Esophagus squamous epithelium (tissue), 5 donors: ENCODE results near the gene RPS4Y1. TPM values are rescaled to one million over a fixed set of nuclear protein-coding genes. Genes with fewer than 3 reads are reported as not detected.

Experiments
- DNase-seq: peaks from one replicate; lab custom pipeline; 2025; lab: John Stamatoyannopoulos, UW
- H3K27ac ChIP-seq, 4 donors: fragments of 200-600 bp; sonication (generic); one replicate each; pipeline ENCODE4 v1.5.1; 2016 to 2019; ENCODE audit warnings: mild to moderate bottlenecking in 1 of 4
- H3K27me3 ChIP-seq, 4 donors: fragments of 200-600 bp; sonication (generic); 1 replicate in 3 of 4; 2 replicates in 1 of 4; pipeline versions ENCODE4 v1.5.1 to v1.6.0; 2017 to 2021; ENCODE audit warnings: antibody characterized with exemption in 1 of 4
- H3K36me3 ChIP-seq, 3 donors: fragments of 200-600 bp; sonication (generic); one replicate each; pipeline ENCODE4 v1.5.1; 2016 to 2019
- H3K4me1 ChIP-seq, 3 donors: fragments of 200-600 bp; sonication (generic); one replicate each; pipeline ENCODE4 v1.5.1; 2017 to 2019
- H3K4me3 ChIP-seq, 4 donors: fragments of 200-600 bp; sonication (generic); 1 replicate in 3 of 4; 2 replicates in 1 of 4; pipeline ENCODE4 v1.5.1; 2016 to 2019; ENCODE audit warnings: mild to moderate bottlenecking in 2 of 4, moderate library complexity in 1 of 4
- H3K9me3 ChIP-seq, 3 donors: fragments of 200-600 bp; sonication (generic); one replicate each; pipeline ENCODE4 v1.5.1; 2016 to 2019
- POLR2A ChIP-seq, 4 donors: fragments of 450-650 bp; IDR thresholded peaks; one replicate each; pipeline ENCODE4 v1.6.1; 2017; ENCODE audit warnings: antibody characterized with exemption in 4 of 4, mild to moderate bottlenecking in 4 of 4, moderate library complexity in 3 of 4
- WGBS, 2 donors: methylation state at CpG; one replicate each; pipeline ENCODE4 v1.1.5; 2018; 5-methylcytosine and 5-hydroxymethylcytosine counted together
- intact Hi-C: fragments of 100-400 bp; cut with DNase I; formaldehyde crosslinking; loops from one replicate; pipeline ENCODE4 v1.15.0; 2022
- total RNA-seq, 4 donors: library from RNA; depleted of rRNA; stranded (reverse); fragments of >200 nt; gene quantifications; one replicate each; pipeline ENCODE4 v1.1.0, GENCODE V29; 2016
- TF ChIP-seq, protein P1 (sequence below), 6 experiments: fragments of 450-650 bp in 4 of 6; fragments of 200-600 bp in 2 of 6; sonication (generic) in 2 of 6; IDR thresholded peaks; one replicate each; pipeline ENCODE4 v1.5.1; 2016 to 2019; ENCODE audit warnings: antibody characterized with exemption in 6 of 6, mild to moderate bottlenecking in 4 of 6, moderate library complexity in 4 of 6
- donor health status: DM: yes; HTN: yes; CAD: no.

The RPS4Y1 gene
- total RNA-seq, 4 donors from 2014 or later: 0.23 to 290 (median 105) TPM

DNA sequence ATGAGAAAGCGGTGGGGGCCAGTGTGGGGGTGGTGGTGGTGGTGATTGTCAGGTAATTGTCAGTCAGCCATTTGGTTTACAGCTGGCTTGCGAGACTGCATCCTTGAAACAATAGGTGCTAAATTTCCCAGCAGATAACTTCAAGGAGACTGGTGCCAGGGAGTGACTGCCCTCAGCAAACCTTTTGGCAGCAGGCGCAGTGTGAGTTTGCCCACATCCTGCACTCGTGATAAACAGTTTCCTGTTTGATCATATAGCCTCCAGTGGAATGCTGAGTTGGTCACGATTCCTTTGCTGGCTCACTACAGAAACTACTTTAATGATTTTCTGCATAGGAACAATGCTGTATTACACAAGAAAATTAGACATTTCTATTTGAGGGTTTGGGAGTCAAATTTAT lies 46.0 kb downstream of the RPS4Y1 start:
- 0% methylated on average over 1 of the region's 5 CpGs; no CpG with 5 or more reads in 1 of the 2 donors for WGBS, 2 donors
- Histone ChIP-seq H3K4me1 (no peaks in the 10 kb centered on the region), H3K9me3 (no peaks in the 10 kb centered on the region), H3K4me3 (no peak overlapping the region), H3K27ac (no peak overlapping the region), H3K36me3 (no peaks in the 10 kb centered on the region), H3K27me3 (no peaks in the 10 kb centered on the region)
- intact Hi-C loops: no loop called here
- DNase-seq: no peak
- TF ChIP-seq, protein P1, sequence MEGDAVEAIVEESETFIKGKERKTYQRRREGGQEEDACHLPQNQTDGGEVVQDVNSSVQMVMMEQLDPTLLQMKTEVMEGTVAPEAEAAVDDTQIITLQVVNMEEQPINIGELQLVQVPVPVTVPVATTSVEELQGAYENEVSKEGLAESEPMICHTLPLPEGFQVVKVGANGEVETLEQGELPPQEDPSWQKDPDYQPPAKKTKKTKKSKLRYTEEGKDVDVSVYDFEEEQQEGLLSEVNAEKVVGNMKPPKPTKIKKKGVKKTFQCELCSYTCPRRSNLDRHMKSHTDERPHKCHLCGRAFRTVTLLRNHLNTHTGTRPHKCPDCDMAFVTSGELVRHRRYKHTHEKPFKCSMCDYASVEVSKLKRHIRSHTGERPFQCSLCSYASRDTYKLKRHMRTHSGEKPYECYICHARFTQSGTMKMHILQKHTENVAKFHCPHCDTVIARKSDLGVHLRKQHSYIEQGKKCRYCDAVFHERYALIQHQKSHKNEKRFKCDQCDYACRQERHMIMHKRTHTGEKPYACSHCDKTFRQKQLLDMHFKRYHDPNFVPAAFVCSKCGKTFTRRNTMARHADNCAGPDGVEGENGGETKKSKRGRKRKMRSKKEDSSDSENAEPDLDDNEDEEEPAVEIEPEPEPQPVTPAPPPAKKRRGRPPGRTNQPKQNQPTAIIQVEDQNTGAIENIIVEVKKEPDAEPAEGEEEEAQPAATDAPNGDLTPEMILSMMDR (IDR thresholded peaks at IDR 0.05): no peak
- TF ChIP-seq POLR2A (IDR thresholded peaks at IDR 0.05): no peak

DNA sequence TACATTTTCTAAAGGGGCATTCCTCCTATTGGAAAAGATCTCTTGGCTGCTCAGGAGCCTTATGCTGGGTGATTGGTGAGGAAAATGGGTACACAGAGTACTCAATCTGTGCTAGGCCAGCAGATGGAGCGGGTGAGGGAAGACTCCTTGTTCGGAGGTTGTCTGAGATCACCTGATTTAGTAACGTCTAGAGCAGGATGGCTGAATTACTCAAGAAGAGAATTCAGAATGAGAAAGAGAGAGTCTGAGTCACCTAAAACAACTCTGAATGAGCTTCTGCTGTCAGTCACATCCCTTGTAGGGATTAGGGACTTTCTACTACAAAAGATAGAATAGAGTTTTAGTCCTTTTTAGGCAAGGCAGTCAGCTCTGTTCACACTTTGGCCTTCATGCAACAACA lies 46.6 kb downstream of the RPS4Y1 start:
- H3K36me3 ChIP-seq: no peaks in the 10 kb centered on the region
- no peaks in the 10 kb centered on the region for H3K4me1 ChIP-seq
- no peak overlapping the region for H3K4me3 ChIP-seq
- no peaks in the 10 kb centered on the region for H3K27me3 ChIP-seq
- no peaks in the 10 kb centered on the region for H3K9me3 ChIP-seq
- WGBS, 2 donors: 34% methylated on average over 2 of the region's 3 CpGs; no CpG with 5 or more reads in 1 of the 2 donors
- TF ChIP-seq, protein P1 (IDR thresholded peaks at IDR 0.05): no peak
- no peak for TF ChIP-seq POLR2A (IDR thresholded peaks at IDR 0.05)
- H3K27ac ChIP-seq: no peak overlapping the region
- intact Hi-C loops: no loop called here
- DNase-seq: no peak

GRCh38 chrY:2893471-2893870 lies 52.1 kb downstream of the RPS4Y1 start:
- no peaks in the 10 kb centered on the region for H3K4me1 ChIP-seq
- no peak overlapping the region for H3K4me3 ChIP-seq
- WGBS, 2 donors: 93% methylated on average over 1 of the region's 1 CpG; no CpG with 5 or more reads in 1 of the 2 donors
- H3K27me3 ChIP-seq: no peaks in the 10 kb centered on the region
- intact Hi-C loops: no loop called here
- TF ChIP-seq POLR2A (IDR thresholded peaks at IDR 0.05): no peak
- TF ChIP-seq, protein P1 (IDR thresholded peaks at IDR 0.05): no peak
- no peak overlapping the region for H3K27ac ChIP-seq
- no peaks in the 10 kb centered on the region for H3K9me3 ChIP-seq
- DNase-seq: no peak
- no peaks in the 10 kb centered on the region for H3K36me3 ChIP-seq

DNA sequence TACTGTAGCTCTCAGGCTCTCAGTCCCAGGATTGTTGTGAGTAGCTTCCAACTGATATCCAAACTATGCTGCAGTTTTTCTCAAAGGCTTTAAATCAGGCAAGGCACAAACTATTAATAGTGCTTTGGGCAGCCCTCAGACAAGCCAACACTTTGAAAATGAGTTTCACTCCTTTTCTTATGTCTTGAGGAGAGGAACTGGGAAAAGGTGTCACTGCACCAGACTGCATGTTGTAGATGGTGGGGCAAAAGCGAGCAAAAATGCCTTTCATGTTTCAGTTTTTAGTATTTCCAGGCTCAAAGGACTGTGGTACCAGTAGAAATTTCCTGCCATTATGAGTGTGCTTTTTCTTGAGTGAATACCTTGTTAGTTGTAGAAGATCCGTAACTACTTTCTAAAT lies 54.6 kb downstream of the RPS4Y1 start:
- intact Hi-C loops: no loop called here

GRCh38 chrY:2907356-2907755 lies 66.0 kb downstream of the RPS4Y1 start:
- H3K4me3 ChIP-seq: no peak overlapping the region
- WGBS, 2 donors: 33% methylated on average over 1 of the region's 1 CpG; no CpG with 5 or more reads in 1 of the 2 donors
- TF ChIP-seq, protein P1 (IDR thresholded peaks at IDR 0.05): no peak
- no peak for TF ChIP-seq POLR2A (IDR thresholded peaks at IDR 0.05)
- no peaks in the 10 kb centered on the region for H3K27me3 ChIP-seq
- no peaks in the 10 kb centered on the region for H3K4me1 ChIP-seq
- DNase-seq: no peak
- H3K36me3 ChIP-seq: no peaks in the 10 kb centered on the region
- no peaks in the 10 kb centered on the region for H3K9me3 ChIP-seq
- intact Hi-C loops: no loop called here
- no peak overlapping the region for H3K27ac ChIP-seq

More for the DNA sequence above, 54.6 kb downstream of the RPS4Y1 start:
- Histone ChIP-seq H3K36me3 (no peaks in the 10 kb centered on the region), H3K4me1 (no peaks in the 10 kb centered on the region), H3K9me3 (no peaks in the 10 kb centered on the region), H3K27me3 (no peaks in the 10 kb centered on the region), H3K27ac (no peak overlapping the region), H3K4me3 (no peak overlapping the region)
- no peak for TF ChIP-seq POLR2A (IDR thresholded peaks at IDR 0.05)
- TF ChIP-seq, protein P1 (IDR thresholded peaks at IDR 0.05): no peak
- WGBS, 2 donors: 92% methylated on average over 2 of the region's 2 CpGs; no CpG with 5 or more reads in 1 of the 2 donors
- DNase-seq: no peak
